Measurements from ENCODE around the gene PREX1. TPM values are rescaled to one million over a fixed set of nuclear protein-coding genes. Genes with fewer than 3 reads are reported as not detected.

PREX1 gene
- total and polyA plus RNA-seq, 2 donors, result 12.6 to 18.1 TPM

- Histone ChIP-seq H3K36me3 (ENCODE audit: insufficient read depth) (no peaks in the 10 kb centered on the region), H3K4me1 (ENCODE audit: insufficient read depth) (no peaks in the 10 kb centered on the region), H3K27ac (ENCODE audit: low read depth) (no peak overlapping the region), H3K4me3 (ENCODE audit: low read depth, low read length) (no peak overlapping the region)
- no peak for DNase-seq (ENCODE audit: extremely low spot score)
- 95% methylated on average over 9 of the region's 9 CpGs for WGBS
These were observed 151.7 kb downstream of the PREX1 start for GRCh38 chr20:48676125-48676524.

GRCh38 chr20:48674461-48674860 is 153.3 kb downstream of the PREX1 start:
- Histone ChIP-seq H3K27ac (ENCODE audit: low read depth) (no peak overlapping the region), H3K4me3 (ENCODE audit: low read depth, low read length) (no peak overlapping the region), H3K4me1 (ENCODE audit: insufficient read depth) (no peaks in the 10 kb centered on the region), H3K36me3 (ENCODE audit: insufficient read depth) (no peaks in the 10 kb centered on the region)
- WGBS, result 89% methylated on average over 3 of the region's 3 CpGs
- DNase-seq (ENCODE audit: extremely low spot score), result no peak

GRCh38 chr20:48673507-48673906 is 154.3 kb downstream of the PREX1 start:
- Histone ChIP-seq H3K4me3 (ENCODE audit: low read depth, low read length) (no peak overlapping the region), H3K36me3 (ENCODE audit: insufficient read depth) (no peaks in the 10 kb centered on the region), H3K4me1 (ENCODE audit: insufficient read depth) (no peaks in the 10 kb centered on the region), H3K27ac (ENCODE audit: low read depth) (no peak overlapping the region)
- 87% methylated on average over 4 of the region's 4 CpGs for WGBS
- no peak for DNase-seq (ENCODE audit: extremely low spot score)

GRCh38 chr20:48672324-48672723 is 155.5 kb downstream of the PREX1 start:
- Histone ChIP-seq H3K27ac (ENCODE audit: low read depth) (no peak overlapping the region), H3K4me3 (ENCODE audit: low read depth, low read length) (no peak overlapping the region), H3K36me3 (ENCODE audit: insufficient read depth) (no peaks in the 10 kb centered on the region), H3K4me1 (ENCODE audit: insufficient read depth) (no peaks in the 10 kb centered on the region)
- 96% methylated on average over 8 of the region's 8 CpGs for WGBS
- DNase-seq (ENCODE audit: extremely low spot score), result no peak

- DNase-seq (ENCODE audit: extremely low spot score), result no peak
- no peak overlapping the region for H3K4me3 ChIP-seq (ENCODE audit: low read depth, low read length)
- H3K36me3 ChIP-seq (ENCODE audit: insufficient read depth), result no peaks in the 10 kb centered on the region
- no peaks in the 10 kb centered on the region for H3K4me1 ChIP-seq (ENCODE audit: insufficient read depth)
- no peak overlapping the region for H3K27ac ChIP-seq (ENCODE audit: low read depth)
- WGBS, result 96% methylated on average over 3 of the region's 3 CpGs
These were observed 156.7 kb downstream of the PREX1 start for GRCh38 chr20:48671141-48671540.

GRCh38 chr20:48669946-48670605 is 157.7 kb downstream of the PREX1 start:
- Histone ChIP-seq H3K4me3 (ENCODE audit: low read depth, low read length) (no peak overlapping the region), H3K36me3 (ENCODE audit: insufficient read depth) (no peaks in the 10 kb centered on the region), H3K27ac (ENCODE audit: low read depth) (no peak overlapping the region), H3K4me1 (ENCODE audit: insufficient read depth) (no peaks in the 10 kb centered on the region)
- 87% methylated on average over 11 of the region's 11 CpGs for WGBS
- DNase-seq (ENCODE audit: extremely low spot score), result no peak

- WGBS, result 56% methylated on average over 10 of the region's 10 CpGs
- Histone ChIP-seq H3K36me3 (ENCODE audit: insufficient read depth) (no peaks in the 10 kb centered on the region), H3K4me3 (ENCODE audit: low read depth, low read length) (no peak overlapping the region), H3K27ac (ENCODE audit: low read depth) (no peak overlapping the region), H3K4me1 (ENCODE audit: insufficient read depth) (no peaks in the 10 kb centered on the region)
- no peak for DNase-seq (ENCODE audit: extremely low spot score)
These were observed 159.3 kb downstream of the PREX1 start for GRCh38 chr20:48668451-48668946.

- no peak for DNase-seq (ENCODE audit: extremely low spot score)
- Histone ChIP-seq H3K27ac (ENCODE audit: low read depth) (no peak overlapping the region), H3K4me3 (ENCODE audit: low read depth, low read length) (no peak overlapping the region), H3K4me1 (ENCODE audit: insufficient read depth) (no peaks in the 10 kb centered on the region), H3K36me3 (ENCODE audit: insufficient read depth) (no peaks in the 10 kb centered on the region)
- WGBS, result 75% methylated on average over 15 of the region's 15 CpGs
These were observed 159.8 kb downstream of the PREX1 start for GRCh38 chr20:48667889-48668413.

GRCh38 chr20:48667481-48667880 is 160.3 kb downstream of the PREX1 start:
- Histone ChIP-seq H3K4me1 (ENCODE audit: insufficient read depth) (no peaks in the 10 kb centered on the region), H3K27ac (ENCODE audit: low read depth) (no peak overlapping the region), H3K36me3 (ENCODE audit: insufficient read depth) (no peaks in the 10 kb centered on the region), H3K4me3 (ENCODE audit: low read depth, low read length) (no peak overlapping the region)
- no peak for DNase-seq (ENCODE audit: extremely low spot score)
- 94% methylated on average over 6 of the region's 6 CpGs for WGBS

GRCh38 chr20:48665785-48666184 is 162.0 kb downstream of the PREX1 start:
- no peak for DNase-seq (ENCODE audit: extremely low spot score)
- H3K4me3 ChIP-seq (ENCODE audit: low read depth, low read length), result no peak overlapping the region
- no peak overlapping the region for H3K27ac ChIP-seq (ENCODE audit: low read depth)
- no peaks in the 10 kb centered on the region for H3K4me1 ChIP-seq (ENCODE audit: insufficient read depth)
- 95% methylated on average over 8 of the region's 8 CpGs for WGBS
- H3K36me3 ChIP-seq (ENCODE audit: insufficient read depth), result no peaks in the 10 kb centered on the region

- no peak overlapping the region for H3K4me3 ChIP-seq (ENCODE audit: low read depth, low read length)
- no peaks in the 10 kb centered on the region for H3K4me1 ChIP-seq (ENCODE audit: insufficient read depth)
- no peak overlapping the region for H3K27ac ChIP-seq (ENCODE audit: low read depth)
- H3K36me3 ChIP-seq (ENCODE audit: insufficient read depth), result no peaks in the 10 kb centered on the region
- no peak for DNase-seq (ENCODE audit: extremely low spot score)
- 81% methylated on average over 6 of the region's 6 CpGs for WGBS
These were observed 165.1 kb downstream of the PREX1 start for GRCh38 chr20:48662711-48663110.

- no peak overlapping the region for H3K27ac ChIP-seq (ENCODE audit: low read depth)
- H3K36me3 ChIP-seq (ENCODE audit: insufficient read depth), result no peaks in the 10 kb centered on the region
- no peak overlapping the region for H3K4me3 ChIP-seq (ENCODE audit: low read depth, low read length)
- no peaks in the 10 kb centered on the region for H3K4me1 ChIP-seq (ENCODE audit: insufficient read depth)
- DNase-seq (ENCODE audit: extremely low spot score), result no peak
- 52% methylated on average over 14 of the region's 14 CpGs for WGBS
These were observed 166.0 kb downstream of the PREX1 start for GRCh38 chr20:48661575-48662455.

GRCh38 chr20:48660788-48661187 is 167.0 kb downstream of the PREX1 start:
- H3K36me3 ChIP-seq (ENCODE audit: insufficient read depth), result no peaks in the 10 kb centered on the region
- DNase-seq (ENCODE audit: extremely low spot score), result no peak
- WGBS, result 96% methylated on average over 9 of the region's 9 CpGs
- H3K4me3 ChIP-seq (ENCODE audit: low read depth, low read length), result no peak overlapping the region
- no peak overlapping the region for H3K27ac ChIP-seq (ENCODE audit: low read depth)
- H3K4me1 ChIP-seq (ENCODE audit: insufficient read depth), result no peaks in the 10 kb centered on the region

- WGBS, result 77% methylated on average over 8 of the region's 8 CpGs
- Histone ChIP-seq H3K4me1 (ENCODE audit: insufficient read depth) (no peaks in the 10 kb centered on the region), H3K36me3 (ENCODE audit: insufficient read depth) (no peaks in the 10 kb centered on the region), H3K27ac (ENCODE audit: low read depth) (no peak overlapping the region), H3K4me3 (ENCODE audit: low read depth, low read length) (no peak overlapping the region)
- no peak for DNase-seq (ENCODE audit: extremely low spot score)
These were observed 167.9 kb downstream of the PREX1 start for GRCh38 chr20:48659858-48660257.
